Measurements from ENCODE around the gene PRAMEF13.
"Not testable (repeated sequence)": the region's sequence is repeated elsewhere in the genome, so short reads cannot be mapped to it uniquely, and the experiment has no call there.

DNA sequence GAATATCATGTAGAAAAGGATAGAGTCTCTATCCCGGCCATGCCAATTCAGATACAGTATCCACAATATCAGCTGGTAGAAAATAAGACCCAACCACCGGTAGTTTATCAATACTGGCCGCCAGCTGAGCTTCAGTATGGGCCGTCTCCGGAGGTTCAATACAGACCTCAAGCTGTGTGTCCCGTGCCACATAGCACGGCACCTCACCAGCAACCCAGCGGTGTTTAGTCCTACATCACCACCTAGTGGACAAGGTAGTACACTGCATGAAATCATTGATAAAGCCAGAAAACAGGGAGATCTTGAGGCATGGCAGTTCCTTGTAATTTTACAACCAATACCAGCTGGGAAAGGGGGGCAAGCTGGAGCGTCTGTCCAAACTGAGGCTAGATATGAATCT, 7.5 kb upstream of the PRAMEF13 start:
- TF ChIP-seq, protein P1, sequence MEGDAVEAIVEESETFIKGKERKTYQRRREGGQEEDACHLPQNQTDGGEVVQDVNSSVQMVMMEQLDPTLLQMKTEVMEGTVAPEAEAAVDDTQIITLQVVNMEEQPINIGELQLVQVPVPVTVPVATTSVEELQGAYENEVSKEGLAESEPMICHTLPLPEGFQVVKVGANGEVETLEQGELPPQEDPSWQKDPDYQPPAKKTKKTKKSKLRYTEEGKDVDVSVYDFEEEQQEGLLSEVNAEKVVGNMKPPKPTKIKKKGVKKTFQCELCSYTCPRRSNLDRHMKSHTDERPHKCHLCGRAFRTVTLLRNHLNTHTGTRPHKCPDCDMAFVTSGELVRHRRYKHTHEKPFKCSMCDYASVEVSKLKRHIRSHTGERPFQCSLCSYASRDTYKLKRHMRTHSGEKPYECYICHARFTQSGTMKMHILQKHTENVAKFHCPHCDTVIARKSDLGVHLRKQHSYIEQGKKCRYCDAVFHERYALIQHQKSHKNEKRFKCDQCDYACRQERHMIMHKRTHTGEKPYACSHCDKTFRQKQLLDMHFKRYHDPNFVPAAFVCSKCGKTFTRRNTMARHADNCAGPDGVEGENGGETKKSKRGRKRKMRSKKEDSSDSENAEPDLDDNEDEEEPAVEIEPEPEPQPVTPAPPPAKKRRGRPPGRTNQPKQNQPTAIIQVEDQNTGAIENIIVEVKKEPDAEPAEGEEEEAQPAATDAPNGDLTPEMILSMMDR (IDR thresholded peaks at IDR 0.05; ENCODE audit: poor library complexity, severe bottlenecking) = not testable (repeated sequence)
- not testable (repeated sequence) for TF ChIP-seq RAD21 (conservative IDR thresholded peaks at IDR 0.05); POLR2AphosphoS5 (IDR thresholded peaks at IDR 0.05); TAF1 (IDR thresholded peaks at IDR 0.05; ENCODE audit: low read depth)
